ENCODE data around the gene MEX3D.
"Not testable (repeated sequence)": the region's sequence is repeated elsewhere in the genome, so short reads cannot be mapped to it uniquely, and the experiment has no call there.

The MEX3D gene

DNA sequence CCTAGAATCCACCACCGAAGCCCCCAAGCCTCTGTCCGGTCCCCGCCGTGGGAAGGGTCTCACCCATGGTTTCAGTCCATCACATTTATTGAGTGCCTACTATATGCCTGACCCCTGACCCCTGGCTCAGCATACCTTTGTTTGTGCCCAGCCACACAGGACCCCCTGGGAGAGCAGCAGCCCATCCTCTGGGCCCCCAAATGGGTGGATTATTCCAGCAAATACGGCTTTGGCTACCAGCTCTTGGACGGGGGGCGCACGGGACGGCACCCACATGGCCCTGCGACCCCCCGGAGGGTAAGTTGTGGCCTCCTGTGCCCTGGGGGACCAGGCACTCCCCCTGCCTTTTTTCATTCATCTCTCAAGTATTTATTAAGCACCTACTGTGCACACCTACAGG, 36.5 kb downstream of the MEX3D start:
- DNase-seq (ENCODE audit: low spot score) (no peak), ATAC-seq (ENCODE audit: low read depth) (no peak)
- H3K9me3 ChIP-seq (ENCODE audit: severe bottlenecking) = no peaks in the 10 kb centered on the region
- no peaks in the 10 kb centered on the region for H3K4me1 ChIP-seq (ENCODE audit: insufficient read depth, poor library complexity, severe bottlenecking)
- no peak overlapping the region for H3K27ac ChIP-seq (ENCODE audit: poor library complexity, severe bottlenecking)
- TF ChIP-seq, protein P1, sequence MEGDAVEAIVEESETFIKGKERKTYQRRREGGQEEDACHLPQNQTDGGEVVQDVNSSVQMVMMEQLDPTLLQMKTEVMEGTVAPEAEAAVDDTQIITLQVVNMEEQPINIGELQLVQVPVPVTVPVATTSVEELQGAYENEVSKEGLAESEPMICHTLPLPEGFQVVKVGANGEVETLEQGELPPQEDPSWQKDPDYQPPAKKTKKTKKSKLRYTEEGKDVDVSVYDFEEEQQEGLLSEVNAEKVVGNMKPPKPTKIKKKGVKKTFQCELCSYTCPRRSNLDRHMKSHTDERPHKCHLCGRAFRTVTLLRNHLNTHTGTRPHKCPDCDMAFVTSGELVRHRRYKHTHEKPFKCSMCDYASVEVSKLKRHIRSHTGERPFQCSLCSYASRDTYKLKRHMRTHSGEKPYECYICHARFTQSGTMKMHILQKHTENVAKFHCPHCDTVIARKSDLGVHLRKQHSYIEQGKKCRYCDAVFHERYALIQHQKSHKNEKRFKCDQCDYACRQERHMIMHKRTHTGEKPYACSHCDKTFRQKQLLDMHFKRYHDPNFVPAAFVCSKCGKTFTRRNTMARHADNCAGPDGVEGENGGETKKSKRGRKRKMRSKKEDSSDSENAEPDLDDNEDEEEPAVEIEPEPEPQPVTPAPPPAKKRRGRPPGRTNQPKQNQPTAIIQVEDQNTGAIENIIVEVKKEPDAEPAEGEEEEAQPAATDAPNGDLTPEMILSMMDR (IDR thresholded peaks at IDR 0.05; ENCODE audit: poor library complexity, severe bottlenecking) = no peak
- H3K36me3 ChIP-seq (ENCODE audit: low read depth) = no peaks in the 10 kb centered on the region
- H3K4me3 ChIP-seq (ENCODE audit: severe bottlenecking) = no peak overlapping the region
- no peaks in the 10 kb centered on the region for H3K27me3 ChIP-seq (ENCODE audit: insufficient read depth, poor library complexity, severe bottlenecking)

DNA sequence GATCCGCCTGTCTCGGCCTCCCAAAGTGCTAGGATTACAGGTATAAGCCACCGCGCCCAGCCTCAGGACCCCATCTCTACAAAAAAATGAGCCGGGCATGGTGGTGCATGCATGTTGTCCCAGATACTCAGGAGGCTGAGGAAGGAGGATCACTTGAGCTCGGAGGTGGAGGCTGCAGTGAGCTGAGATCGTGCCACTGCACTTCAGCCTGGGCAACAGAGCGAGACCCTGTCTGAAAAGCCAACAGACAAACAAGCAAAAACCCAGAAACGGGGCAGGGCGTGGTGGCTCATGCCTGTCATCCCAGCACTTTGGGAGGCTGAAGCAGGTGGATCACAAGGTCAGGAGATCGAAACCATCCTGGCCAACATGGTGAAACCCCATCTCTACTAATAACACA, 37.3 kb downstream of the MEX3D start:
- ATAC-seq (ENCODE audit: low read depth); H3K9me3 ChIP-seq (ENCODE audit: severe bottlenecking); H3K4me1 ChIP-seq (ENCODE audit: insufficient read depth, poor library complexity, severe bottlenecking); DNase-seq (ENCODE audit: low spot score); H3K4me3 ChIP-seq (ENCODE audit: severe bottlenecking); H3K36me3 ChIP-seq (ENCODE audit: low read depth); H3K27ac ChIP-seq (ENCODE audit: poor library complexity, severe bottlenecking); H3K27me3 ChIP-seq (ENCODE audit: insufficient read depth, poor library complexity, severe bottlenecking): not testable (repeated sequence)

DNA sequence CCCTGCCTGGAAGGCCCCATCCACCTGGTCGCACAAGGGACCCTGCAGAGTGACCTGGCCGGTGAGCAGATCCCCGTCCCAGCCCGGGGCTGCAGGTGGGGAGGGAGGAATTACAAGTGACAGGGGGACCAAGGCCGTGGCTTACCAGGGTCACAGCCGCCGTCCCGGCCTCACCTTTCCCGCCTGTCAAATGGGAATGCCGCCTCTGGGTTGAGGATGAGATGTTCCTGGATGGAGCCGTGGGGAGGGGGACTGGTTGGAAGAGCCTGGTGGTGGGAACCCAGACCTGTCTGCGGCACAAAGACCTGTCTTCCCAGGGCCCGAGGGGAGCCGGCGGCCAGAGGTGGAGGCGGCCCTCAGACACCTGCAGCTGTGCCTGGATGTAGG, 38.7 kb downstream of the MEX3D start:
- TF ChIP-seq, protein P1 (IDR thresholded peaks at IDR 0.05; ENCODE audit: poor library complexity, severe bottlenecking) = no peak
- no peak overlapping the region for H3K27ac ChIP-seq (ENCODE audit: poor library complexity, severe bottlenecking)
- H3K4me1 ChIP-seq (ENCODE audit: insufficient read depth, poor library complexity, severe bottlenecking) = no peaks in the 10 kb centered on the region
- H3K27me3 ChIP-seq (ENCODE audit: insufficient read depth, poor library complexity, severe bottlenecking) = peaks cover 16% of the 10 kb centered on the region
- no peaks in the 10 kb centered on the region for H3K36me3 ChIP-seq (ENCODE audit: low read depth)
- H3K4me3 ChIP-seq (ENCODE audit: severe bottlenecking) = no peak overlapping the region
- ATAC-seq (ENCODE audit: low read depth) (no peak), DNase-seq (ENCODE audit: low spot score) (no peak)
- H3K9me3 ChIP-seq (ENCODE audit: severe bottlenecking) = no peaks in the 10 kb centered on the region

DNA sequence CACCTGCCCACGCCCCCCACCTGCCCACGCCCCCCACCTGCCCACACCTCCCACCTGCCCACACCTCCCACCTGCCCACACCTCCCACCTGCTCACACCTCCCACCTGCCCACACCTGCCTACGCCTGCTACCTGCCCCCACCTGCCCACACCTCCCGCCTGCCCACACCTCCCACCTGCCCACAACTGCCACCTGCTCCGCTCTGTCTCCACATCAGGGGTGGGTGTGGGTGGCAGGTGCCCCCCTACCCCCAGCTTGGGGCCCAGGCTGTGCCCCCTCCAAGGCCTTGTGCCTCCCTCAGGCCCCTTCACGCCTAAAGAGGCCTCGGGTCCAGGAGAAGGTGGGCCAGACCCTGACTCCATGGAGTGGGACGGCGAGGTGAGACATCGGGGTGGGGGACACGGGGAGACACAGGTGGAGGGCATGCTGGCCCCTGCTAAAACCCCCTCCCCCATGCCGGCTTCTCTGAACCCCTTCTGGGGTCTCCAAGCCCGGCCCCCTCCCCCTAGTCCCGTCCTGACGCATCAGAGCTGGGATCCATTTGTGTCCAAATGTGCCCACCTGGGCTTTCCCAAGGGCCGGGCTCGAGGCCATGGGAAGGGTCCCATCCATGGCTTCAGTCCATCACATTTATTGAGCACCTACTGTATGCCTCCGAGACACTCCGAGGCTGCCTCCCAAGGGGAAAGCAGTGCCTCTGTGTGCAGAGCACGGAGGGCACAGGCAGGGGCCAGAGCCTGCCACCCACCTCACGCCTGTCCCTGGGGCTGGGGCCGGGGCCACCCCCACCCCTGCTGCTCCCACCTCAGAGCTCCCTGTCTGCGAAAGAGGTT, 39.3 kb downstream of the MEX3D start:
- DNase-seq (ENCODE audit: low spot score) = no peak
- no peaks in the 10 kb centered on the region for H3K36me3 ChIP-seq (ENCODE audit: low read depth)
- ATAC-seq (ENCODE audit: low read depth) = no peak
- TF ChIP-seq, protein P1 (IDR thresholded peaks at IDR 0.05; ENCODE audit: poor library complexity, severe bottlenecking) = no peak
- H3K27ac ChIP-seq (ENCODE audit: poor library complexity, severe bottlenecking) = no peak overlapping the region
- H3K27me3 ChIP-seq (ENCODE audit: insufficient read depth, poor library complexity, severe bottlenecking) = peaks cover 19% of the 10 kb centered on the region
- no peak overlapping the region for H3K4me3 ChIP-seq (ENCODE audit: severe bottlenecking)
- H3K4me1 ChIP-seq (ENCODE audit: insufficient read depth, poor library complexity, severe bottlenecking) = no peaks in the 10 kb centered on the region
- no peaks in the 10 kb centered on the region for H3K9me3 ChIP-seq (ENCODE audit: severe bottlenecking)

DNA sequence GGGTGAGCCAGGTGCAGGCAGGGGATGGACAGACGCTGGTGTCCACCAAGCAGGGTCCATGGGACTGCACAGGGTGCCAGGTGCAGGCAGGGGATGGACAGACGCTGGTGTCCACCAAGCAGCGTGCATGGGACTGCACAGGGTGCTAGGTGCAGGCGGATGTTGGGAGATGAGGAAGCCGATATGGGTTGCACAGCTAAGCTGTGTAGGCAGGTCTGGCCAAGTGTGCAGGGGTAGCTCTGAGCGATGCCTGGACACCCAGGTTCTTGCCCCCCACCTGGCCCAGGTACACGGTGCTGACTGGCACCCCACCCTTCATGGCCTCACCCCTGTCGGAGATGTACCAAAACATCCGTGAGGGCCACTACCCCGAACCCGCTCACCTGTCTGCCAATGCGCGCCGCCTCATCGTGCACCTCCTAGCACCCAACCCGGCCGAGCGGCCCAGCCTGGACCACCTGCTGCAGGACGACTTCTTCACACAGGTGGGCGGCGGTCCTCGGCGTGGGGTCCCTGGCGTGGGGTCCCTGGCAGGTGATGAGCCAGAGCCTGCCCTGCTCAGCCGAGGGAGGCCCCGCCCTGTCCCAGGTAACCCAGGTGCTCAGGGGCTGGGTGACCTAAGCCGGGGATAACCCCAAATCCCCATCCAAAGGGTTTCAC, 40.3 kb downstream of the MEX3D start:
- H3K9me3 ChIP-seq (ENCODE audit: severe bottlenecking) = no peaks in the 10 kb centered on the region
- H3K4me3 ChIP-seq (ENCODE audit: severe bottlenecking) = no peak overlapping the region
- H3K27ac ChIP-seq (ENCODE audit: poor library complexity, severe bottlenecking) = no peak overlapping the region
- no peaks in the 10 kb centered on the region for H3K36me3 ChIP-seq (ENCODE audit: low read depth)
- peaks cover 28% of the 10 kb centered on the region for H3K27me3 ChIP-seq (ENCODE audit: insufficient read depth, poor library complexity, severe bottlenecking)
- no peak for DNase-seq (ENCODE audit: low spot score)
- TF ChIP-seq, protein P1 (IDR thresholded peaks at IDR 0.05; ENCODE audit: poor library complexity, severe bottlenecking) = no peak
- no peak for ATAC-seq (ENCODE audit: low read depth)
- H3K4me1 ChIP-seq (ENCODE audit: insufficient read depth, poor library complexity, severe bottlenecking) = no peaks in the 10 kb centered on the region
